ENCODE data around the gene PAM.

The PAM gene

DNA sequence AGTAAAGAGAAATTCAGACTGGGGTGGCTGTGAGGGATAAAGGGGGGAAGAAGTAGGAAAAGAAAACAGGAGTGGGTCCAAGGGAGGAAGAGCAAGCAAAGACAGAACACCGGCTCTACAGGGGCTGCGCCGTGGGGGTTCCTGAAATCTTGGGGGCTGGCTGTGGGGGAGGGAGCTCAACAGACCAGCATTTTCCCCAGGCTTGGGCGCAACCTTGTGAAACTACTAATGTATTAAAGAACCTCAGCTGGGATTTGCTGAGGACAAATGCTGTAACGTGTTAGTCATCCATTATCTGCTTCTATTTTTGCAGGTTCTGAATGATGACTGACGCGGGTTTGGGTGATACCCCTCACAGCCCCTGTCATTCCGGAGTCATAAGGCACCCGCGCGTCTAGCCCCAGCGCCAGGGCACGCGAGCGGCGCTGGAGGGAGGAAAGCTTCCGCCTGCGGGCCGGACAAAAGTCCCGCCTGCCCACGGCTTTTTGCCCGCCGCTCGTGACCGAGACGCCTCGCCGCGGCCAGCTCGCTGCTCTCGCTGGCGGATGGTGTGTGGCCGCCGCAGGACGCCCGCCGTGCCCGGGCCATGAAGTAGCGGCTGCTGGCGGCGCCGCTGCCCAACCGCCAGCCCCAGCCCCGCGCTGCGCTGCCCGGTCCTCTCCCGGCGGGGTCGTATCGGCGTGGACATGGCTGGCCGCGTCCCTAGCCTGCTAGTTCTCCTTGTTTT is 110.6 kb downstream of the PAM start:
- no peaks in the 10 kb centered on the region for H3K27me3 ChIP-seq (ENCODE audit: control insufficient read depth, insufficient read depth, low read length)
- H3K36me3 ChIP-seq (ENCODE audit: control insufficient read depth, low read depth, low read length) = no peaks in the 10 kb centered on the region
- peak overlapping the region; percentile 69 for H3K9ac ChIP-seq (ENCODE audit: low read length)
- H3K9me3 ChIP-seq (ENCODE audit: control insufficient read depth, low read depth, low read length) = no peaks in the 10 kb centered on the region
- H3K27ac ChIP-seq (ENCODE audit: low read length) = peak overlapping the region; percentile 71
- peaks cover 34% of the 10 kb centered on the region for H3K4me1 ChIP-seq (ENCODE audit: control insufficient read depth, low read depth, low read length)
- peak overlapping the region; percentile 76 for H3K4me3 ChIP-seq (ENCODE audit: low read length)

DNA sequence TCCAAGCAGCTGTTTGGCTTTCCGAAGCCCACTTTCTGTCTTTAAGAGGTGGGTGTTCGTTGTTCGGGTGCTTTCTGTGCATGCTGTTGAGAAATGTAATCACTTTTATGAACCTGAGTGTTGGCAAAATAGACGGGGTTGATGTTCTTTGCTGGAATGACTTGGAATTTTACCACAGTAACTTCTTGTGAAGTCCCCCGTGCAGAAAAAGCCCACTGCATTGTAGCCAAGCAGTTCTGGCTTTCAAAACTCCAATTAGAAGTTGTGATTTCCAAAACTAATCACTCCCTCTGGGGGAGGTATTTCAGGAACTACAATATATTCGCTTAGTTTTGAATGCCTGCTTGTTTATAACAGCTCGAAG is 111.1 kb downstream of the PAM start:
- Histone ChIP-seq H3K9ac (ENCODE audit: low read length) (peak overlapping the region; percentile 69), H3K4me1 (ENCODE audit: control insufficient read depth, low read depth, low read length) (peaks cover 29% of the 10 kb centered on the region), H3K27ac (ENCODE audit: low read length) (no peak overlapping the region), H3K9me3 (ENCODE audit: control insufficient read depth, low read depth, low read length) (no peaks in the 10 kb centered on the region), H3K27me3 (ENCODE audit: control insufficient read depth, insufficient read depth, low read length) (no peaks in the 10 kb centered on the region), H3K36me3 (ENCODE audit: control insufficient read depth, low read depth, low read length) (no peaks in the 10 kb centered on the region), H3K4me3 (ENCODE audit: low read length) (peak overlapping the region; percentile 76)

DNA sequence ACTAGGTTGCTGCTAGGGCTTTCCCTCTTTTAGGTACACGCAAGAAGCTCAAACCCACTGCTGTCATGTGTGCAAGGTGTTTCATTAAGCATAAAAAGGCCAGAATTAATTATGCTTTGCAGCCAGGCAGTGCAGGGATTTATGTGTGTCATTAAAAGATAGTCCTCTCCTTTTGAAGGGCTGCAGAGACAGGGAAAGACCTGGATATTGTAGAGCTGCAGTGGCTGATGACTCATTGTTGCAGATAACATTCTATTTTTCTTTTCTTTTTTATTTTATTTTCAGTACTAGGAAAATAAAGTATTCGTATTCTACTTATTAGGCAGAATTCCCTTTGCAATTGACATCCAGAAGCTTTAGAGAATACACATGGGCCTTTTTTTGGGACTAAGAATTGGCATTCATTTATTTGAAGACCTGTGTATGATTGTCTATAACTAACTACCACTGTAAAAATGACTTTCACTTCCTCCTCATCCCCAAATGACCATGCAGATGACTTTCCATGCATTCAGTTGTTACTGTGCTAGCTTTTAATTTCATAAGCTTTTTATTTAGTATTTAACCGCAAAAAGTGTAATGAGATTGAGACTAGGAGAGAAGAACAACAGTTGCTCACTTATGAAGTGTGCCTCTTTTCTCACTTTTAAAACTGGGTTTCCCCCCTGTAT is 113.0 kb downstream of the PAM start:
- no peak overlapping the region for H3K9ac ChIP-seq (ENCODE audit: low read length)
- H3K9me3 ChIP-seq (ENCODE audit: control insufficient read depth, low read depth, low read length) = no peaks in the 10 kb centered on the region
- H3K4me3 ChIP-seq (ENCODE audit: low read length) = no peak overlapping the region
- H3K27me3 ChIP-seq (ENCODE audit: control insufficient read depth, insufficient read depth, low read length) = no peaks in the 10 kb centered on the region
- no peak overlapping the region for H3K27ac ChIP-seq (ENCODE audit: low read length)
- peaks cover 26% of the 10 kb centered on the region for H3K4me1 ChIP-seq (ENCODE audit: control insufficient read depth, low read depth, low read length)
- no peaks in the 10 kb centered on the region for H3K36me3 ChIP-seq (ENCODE audit: control insufficient read depth, low read depth, low read length)

DNA sequence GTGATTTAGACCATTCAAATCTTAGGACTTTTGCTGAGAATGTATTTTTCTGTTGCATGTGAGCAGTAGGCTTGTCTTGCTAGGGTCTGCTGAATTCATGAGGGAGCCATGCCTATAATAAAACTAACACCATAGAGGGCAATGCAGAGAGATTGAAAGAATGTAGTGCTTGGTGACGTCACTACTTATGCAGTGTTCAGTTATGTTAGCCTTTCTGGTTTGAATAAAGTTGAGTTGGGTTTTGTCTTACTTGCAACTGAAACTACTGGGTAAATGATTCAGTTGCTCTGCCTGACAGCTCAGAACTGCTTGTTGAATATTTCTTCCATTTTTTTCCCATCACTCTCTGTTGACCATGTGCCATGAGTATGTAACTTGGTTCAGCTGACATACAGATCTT is 114.1 kb downstream of the PAM start:
- H3K36me3 ChIP-seq (ENCODE audit: control insufficient read depth, low read depth, low read length) = no peaks in the 10 kb centered on the region
- H3K27me3 ChIP-seq (ENCODE audit: control insufficient read depth, insufficient read depth, low read length) = no peaks in the 10 kb centered on the region
- peaks cover 20% of the 10 kb centered on the region for H3K4me1 ChIP-seq (ENCODE audit: control insufficient read depth, low read depth, low read length)
- no peak overlapping the region for H3K9ac ChIP-seq (ENCODE audit: low read length)
- no peak overlapping the region for H3K27ac ChIP-seq (ENCODE audit: low read length)
- no peaks in the 10 kb centered on the region for H3K9me3 ChIP-seq (ENCODE audit: control insufficient read depth, low read depth, low read length)
- no peak overlapping the region for H3K4me3 ChIP-seq (ENCODE audit: low read length)

DNA sequence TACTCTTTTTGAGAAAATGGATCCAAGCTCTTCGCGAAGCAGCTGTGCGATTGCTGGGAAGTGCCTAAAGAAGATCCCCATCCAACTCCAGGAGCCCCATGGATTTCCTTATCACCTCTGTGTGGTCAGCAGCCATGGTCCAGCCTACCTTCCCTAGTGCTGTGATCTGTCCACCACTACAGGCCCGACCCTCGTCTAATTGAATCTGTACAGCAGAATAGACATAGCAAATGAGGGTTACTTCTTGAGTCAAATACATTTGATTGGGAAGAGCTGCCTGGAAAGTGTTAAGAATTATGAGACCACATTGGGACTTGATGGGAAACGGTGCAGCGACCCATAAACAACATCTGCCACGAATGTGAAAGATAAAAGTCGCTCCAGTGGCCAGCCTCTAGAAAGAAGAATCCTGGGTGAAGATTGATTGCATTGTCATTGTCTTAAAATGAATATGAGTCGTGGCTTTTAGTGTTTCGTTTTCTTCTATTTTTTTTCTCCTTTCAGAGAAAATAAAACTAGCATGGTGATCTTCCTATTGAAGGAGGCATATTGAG is 118.4 kb downstream of the PAM start:
- Histone ChIP-seq H3K4me3 (ENCODE audit: low read length) (no peak overlapping the region), H3K4me1 (ENCODE audit: control insufficient read depth, low read depth, low read length) (peaks cover 7% of the 10 kb centered on the region), H3K27ac (ENCODE audit: low read length) (no peak overlapping the region)

DNA sequence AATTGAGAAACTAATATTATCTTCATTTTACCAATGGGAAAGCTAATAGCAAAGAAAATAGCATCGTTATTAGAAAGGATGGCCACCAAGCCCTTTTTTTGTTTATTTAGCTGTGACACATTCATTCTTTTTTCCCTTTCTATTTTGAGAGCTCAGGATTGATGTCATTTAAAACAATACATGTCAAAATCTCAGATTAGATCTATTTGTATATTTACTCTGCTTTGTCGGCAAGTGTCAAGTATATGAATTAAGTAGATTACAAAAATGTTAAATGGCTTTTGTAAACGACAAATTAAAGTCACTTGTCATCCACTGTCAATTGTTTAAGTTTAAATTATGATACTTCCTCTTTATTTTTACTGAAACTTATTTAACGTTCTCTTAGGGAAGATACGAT is 118.9 kb downstream of the PAM start:
- H3K4me1 ChIP-seq (ENCODE audit: control insufficient read depth, low read depth, low read length) = peaks cover 7% of the 10 kb centered on the region
- H3K9me3 ChIP-seq (ENCODE audit: control insufficient read depth, low read depth, low read length) = no peaks in the 10 kb centered on the region
- no peak overlapping the region for H3K27ac ChIP-seq (ENCODE audit: low read length)
- no peaks in the 10 kb centered on the region for H3K36me3 ChIP-seq (ENCODE audit: control insufficient read depth, low read depth, low read length)
- H3K9ac ChIP-seq (ENCODE audit: low read length) = no peak overlapping the region
- no peak overlapping the region for H3K4me3 ChIP-seq (ENCODE audit: low read length)
- H3K27me3 ChIP-seq (ENCODE audit: control insufficient read depth, insufficient read depth, low read length) = no peaks in the 10 kb centered on the region

More for the DNA sequence above, 118.4 kb downstream of the PAM start:
- Histone ChIP-seq H3K9ac (ENCODE audit: low read length) (no peak overlapping the region), H3K36me3 (ENCODE audit: control insufficient read depth, low read depth, low read length) (no peaks in the 10 kb centered on the region), H3K9me3 (ENCODE audit: control insufficient read depth, low read depth, low read length) (no peaks in the 10 kb centered on the region), H3K27me3 (ENCODE audit: control insufficient read depth, insufficient read depth, low read length) (no peaks in the 10 kb centered on the region)

DNA sequence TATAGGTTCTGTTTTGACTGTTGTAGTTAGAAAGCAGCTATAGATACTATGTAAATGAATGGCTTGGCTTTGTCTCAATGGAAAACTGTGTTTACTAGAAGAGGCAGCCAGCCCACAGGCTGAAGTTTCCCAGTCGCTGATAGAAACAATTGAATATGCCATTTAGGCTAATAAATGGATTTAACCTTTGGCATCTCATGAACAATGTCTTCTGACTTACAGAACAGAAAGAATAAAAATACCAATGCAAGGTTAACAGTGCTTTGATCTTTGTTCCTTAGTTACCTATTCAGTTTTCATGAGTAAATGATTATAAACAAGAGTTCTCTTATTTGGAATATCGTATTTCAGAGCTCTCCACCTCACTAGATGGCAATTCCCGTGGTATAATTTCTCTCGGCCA is 120.6 kb downstream of the PAM start:
- H3K4me3 ChIP-seq (ENCODE audit: low read length) = no peak overlapping the region
- peaks cover 7% of the 10 kb centered on the region for H3K4me1 ChIP-seq (ENCODE audit: control insufficient read depth, low read depth, low read length)
- no peaks in the 10 kb centered on the region for H3K9me3 ChIP-seq (ENCODE audit: control insufficient read depth, low read depth, low read length)
- H3K9ac ChIP-seq (ENCODE audit: low read length) = no peak overlapping the region
- no peak overlapping the region for H3K27ac ChIP-seq (ENCODE audit: low read length)
- H3K27me3 ChIP-seq (ENCODE audit: control insufficient read depth, insufficient read depth, low read length) = no peaks in the 10 kb centered on the region
- H3K36me3 ChIP-seq (ENCODE audit: control insufficient read depth, low read depth, low read length) = no peaks in the 10 kb centered on the region

DNA sequence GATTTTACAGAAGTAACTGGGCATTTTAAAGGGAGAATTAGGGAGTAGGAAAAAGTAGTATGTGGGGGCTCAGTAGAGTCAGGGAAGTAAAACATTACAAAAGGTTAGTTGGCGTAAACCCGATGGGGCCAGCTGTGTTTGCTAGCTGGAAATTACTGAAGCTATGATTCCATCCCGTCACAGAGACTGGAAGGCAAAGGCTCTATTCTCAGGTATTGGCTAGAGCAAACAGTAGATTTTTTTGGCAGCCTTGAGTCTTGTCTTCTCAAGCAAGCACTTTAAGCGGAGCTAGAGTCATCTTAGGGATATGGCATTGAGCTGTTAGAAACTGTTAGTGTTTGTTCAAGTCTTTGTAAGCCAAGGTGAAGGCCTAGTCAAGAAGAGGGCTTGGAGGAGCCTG is 121.5 kb downstream of the PAM start:
- Histone ChIP-seq H3K9me3 (ENCODE audit: control insufficient read depth, low read depth, low read length) (no peaks in the 10 kb centered on the region), H3K36me3 (ENCODE audit: control insufficient read depth, low read depth, low read length) (no peaks in the 10 kb centered on the region), H3K4me1 (ENCODE audit: control insufficient read depth, low read depth, low read length) (peaks cover 7% of the 10 kb centered on the region), H3K27me3 (ENCODE audit: control insufficient read depth, insufficient read depth, low read length) (no peaks in the 10 kb centered on the region), H3K4me3 (ENCODE audit: low read length) (no peak overlapping the region), H3K9ac (ENCODE audit: low read length) (no peak overlapping the region), H3K27ac (ENCODE audit: low read length) (no peak overlapping the region)

DNA sequence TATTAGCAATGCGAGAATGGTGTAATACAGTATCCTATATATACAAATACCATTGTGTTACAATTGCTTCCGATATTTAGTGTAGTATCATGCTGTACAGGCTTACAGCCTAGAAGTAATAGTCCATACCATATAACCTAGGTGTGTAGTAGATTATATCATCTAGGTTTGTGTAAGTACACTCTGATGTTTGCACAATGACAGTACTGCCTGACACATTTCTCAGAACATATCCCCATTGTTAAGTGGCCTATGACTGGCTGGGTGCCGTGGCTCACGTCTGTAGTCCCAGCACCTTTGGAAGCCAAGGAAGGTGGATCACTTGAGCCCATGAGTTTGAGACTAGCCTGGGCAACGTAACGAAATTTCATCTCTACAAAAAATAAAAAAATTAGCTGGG is 124.6 kb downstream of the PAM start:
- no peak overlapping the region for H3K9ac ChIP-seq (ENCODE audit: low read length)
- H3K4me1 ChIP-seq (ENCODE audit: control insufficient read depth, low read depth, low read length) = peaks cover 7% of the 10 kb centered on the region
- no peak overlapping the region for H3K4me3 ChIP-seq (ENCODE audit: low read length)
- H3K27me3 ChIP-seq (ENCODE audit: control insufficient read depth, insufficient read depth, low read length) = no peaks in the 10 kb centered on the region
- no peaks in the 10 kb centered on the region for H3K9me3 ChIP-seq (ENCODE audit: control insufficient read depth, low read depth, low read length)
- no peak overlapping the region for H3K27ac ChIP-seq (ENCODE audit: low read length)
- no peaks in the 10 kb centered on the region for H3K36me3 ChIP-seq (ENCODE audit: control insufficient read depth, low read depth, low read length)

DNA sequence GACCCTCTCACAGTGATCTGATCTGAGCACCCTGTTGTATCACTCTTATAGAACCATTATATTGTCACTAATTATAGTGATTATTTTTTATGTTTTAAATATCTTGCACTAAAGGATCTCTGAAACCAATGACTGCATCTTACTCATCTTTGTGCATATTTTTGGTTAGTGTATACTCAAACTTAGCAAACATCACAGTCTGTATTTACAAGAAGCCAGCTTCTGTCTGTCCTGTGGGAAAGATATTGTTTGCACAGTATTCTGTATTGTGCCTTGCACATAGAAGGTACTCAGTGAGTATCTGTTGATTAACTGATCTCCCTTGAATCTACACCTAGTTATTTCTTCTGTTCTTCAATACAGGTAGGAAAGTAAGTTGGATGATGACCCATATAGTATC is 131.5 kb downstream of the PAM start:
- no peak overlapping the region for H3K27ac ChIP-seq (ENCODE audit: low read length)
- H3K4me1 ChIP-seq (ENCODE audit: control insufficient read depth, low read depth, low read length) = no peaks in the 10 kb centered on the region
- no peaks in the 10 kb centered on the region for H3K27me3 ChIP-seq (ENCODE audit: control insufficient read depth, insufficient read depth, low read length)
- no peaks in the 10 kb centered on the region for H3K36me3 ChIP-seq (ENCODE audit: control insufficient read depth, low read depth, low read length)
- H3K9ac ChIP-seq (ENCODE audit: low read length) = no peak overlapping the region
- H3K4me3 ChIP-seq (ENCODE audit: low read length) = no peak overlapping the region
- no peaks in the 10 kb centered on the region for H3K9me3 ChIP-seq (ENCODE audit: control insufficient read depth, low read depth, low read length)

DNA sequence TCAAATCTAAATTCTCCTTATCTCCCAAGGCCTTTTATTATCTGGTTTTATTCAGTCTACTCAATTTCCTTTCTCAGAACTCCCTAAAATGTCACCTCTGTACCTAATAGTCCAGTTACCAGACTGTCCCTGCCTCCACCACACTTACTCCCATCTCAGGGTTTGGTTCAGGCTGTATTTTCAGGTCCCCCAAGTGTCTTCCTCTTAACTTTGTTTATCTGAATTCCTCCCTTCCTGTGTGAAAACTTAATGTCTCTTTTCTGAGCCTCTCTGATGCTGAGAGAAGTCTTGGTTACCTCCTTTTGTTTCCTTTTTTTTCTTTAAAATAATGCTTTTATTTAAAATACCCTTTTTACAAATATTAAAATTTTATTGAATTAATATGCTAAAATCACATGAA is 133.4 kb downstream of the PAM start:
- no peaks in the 10 kb centered on the region for H3K27me3 ChIP-seq (ENCODE audit: control insufficient read depth, insufficient read depth, low read length)
- H3K36me3 ChIP-seq (ENCODE audit: control insufficient read depth, low read depth, low read length) = no peaks in the 10 kb centered on the region
- no peak overlapping the region for H3K9ac ChIP-seq (ENCODE audit: low read length)
- H3K4me3 ChIP-seq (ENCODE audit: low read length) = no peak overlapping the region
- H3K9me3 ChIP-seq (ENCODE audit: control insufficient read depth, low read depth, low read length) = no peaks in the 10 kb centered on the region
- no peaks in the 10 kb centered on the region for H3K4me1 ChIP-seq (ENCODE audit: control insufficient read depth, low read depth, low read length)
- H3K27ac ChIP-seq (ENCODE audit: low read length) = no peak overlapping the region

DNA sequence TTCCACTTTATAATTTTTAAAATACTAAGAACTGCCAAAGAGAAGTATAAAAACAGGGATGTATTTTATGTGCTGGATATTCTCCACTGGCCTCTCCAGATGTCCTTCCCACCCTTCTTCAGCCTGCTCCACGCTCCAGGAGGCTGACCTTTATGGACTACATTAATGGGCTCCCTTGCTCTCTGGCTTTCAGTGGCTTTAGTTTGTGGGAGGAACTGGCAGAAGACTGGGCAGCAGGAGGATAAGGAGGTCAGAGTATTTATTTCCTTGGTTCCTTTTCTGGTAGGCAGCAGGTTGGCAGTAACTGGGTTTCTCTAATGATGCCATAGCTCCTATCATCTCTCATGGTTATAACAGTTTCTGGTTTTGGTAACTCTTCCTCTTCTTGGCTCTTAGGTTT is 133.9 kb downstream of the PAM start:
- Histone ChIP-seq H3K9ac (ENCODE audit: low read length) (no peak overlapping the region), H3K36me3 (ENCODE audit: control insufficient read depth, low read depth, low read length) (no peaks in the 10 kb centered on the region), H3K9me3 (ENCODE audit: control insufficient read depth, low read depth, low read length) (no peaks in the 10 kb centered on the region), H3K4me3 (ENCODE audit: low read length) (no peak overlapping the region), H3K27ac (ENCODE audit: low read length) (no peak overlapping the region), H3K27me3 (ENCODE audit: control insufficient read depth, insufficient read depth, low read length) (no peaks in the 10 kb centered on the region), H3K4me1 (ENCODE audit: control insufficient read depth, low read depth, low read length) (no peaks in the 10 kb centered on the region)

Data from iPS-18a (cell line).